GM18505 (cell line): ENCODE data around the gene FRS3.

ENCODE experiments used
- ATAC-seq: cut with Tn5 transposase; IDR thresholded peaks from one replicate; pipeline ENCODE4 v1.9.1; 2021; ENCODE audit not compliant: unreplicated experiment
- POLR2A ChIP-seq: IDR thresholded peaks from 4 replicates; pipeline ENCODE4 v1.6.1; 2011; ENCODE audit warnings: borderline replicate concordance; ENCODE audit not compliant: insufficient read depth, insufficient read length; ENCODE audit errors: extremely low read depth

FRS3 gene

DNA sequence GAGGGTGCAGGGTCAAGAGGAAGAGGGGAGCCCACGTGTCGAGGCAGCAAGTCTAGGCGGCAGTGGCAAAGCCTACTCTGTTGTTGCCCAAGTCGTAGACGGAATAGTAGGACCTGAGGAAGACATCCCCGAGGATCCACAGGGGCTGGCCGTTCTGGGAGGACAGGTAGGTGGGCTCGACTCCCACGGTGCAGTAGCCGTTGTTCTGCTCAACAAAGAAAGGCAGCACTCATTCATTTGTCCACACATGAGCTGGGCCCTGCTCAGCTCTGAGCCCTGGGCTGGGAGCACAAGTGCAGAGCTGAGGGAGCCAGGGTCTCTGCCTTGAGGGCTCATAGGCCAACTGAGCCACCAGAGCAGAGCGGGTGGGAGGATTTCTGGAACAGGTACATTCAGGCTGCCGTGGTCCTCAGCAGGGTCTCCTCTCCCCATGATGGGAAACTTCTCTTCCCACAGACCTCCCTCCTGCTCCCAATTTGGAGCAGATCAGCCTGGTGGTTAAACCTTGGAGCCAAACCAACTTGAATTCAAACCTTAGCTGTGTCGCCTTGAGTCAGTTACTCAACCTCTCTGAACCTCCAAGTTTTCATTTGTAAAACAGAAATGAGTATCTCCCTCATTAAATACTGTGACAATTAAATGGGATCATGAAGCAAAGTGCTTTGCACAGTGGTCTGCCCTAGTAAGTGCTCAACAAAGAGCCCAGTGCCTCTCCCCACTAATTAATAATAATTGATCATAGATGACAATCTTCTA, 42.7 kb downstream of the FRS3 start:
- no peak for TF ChIP-seq POLR2A
- ATAC-seq = no peak

DNA sequence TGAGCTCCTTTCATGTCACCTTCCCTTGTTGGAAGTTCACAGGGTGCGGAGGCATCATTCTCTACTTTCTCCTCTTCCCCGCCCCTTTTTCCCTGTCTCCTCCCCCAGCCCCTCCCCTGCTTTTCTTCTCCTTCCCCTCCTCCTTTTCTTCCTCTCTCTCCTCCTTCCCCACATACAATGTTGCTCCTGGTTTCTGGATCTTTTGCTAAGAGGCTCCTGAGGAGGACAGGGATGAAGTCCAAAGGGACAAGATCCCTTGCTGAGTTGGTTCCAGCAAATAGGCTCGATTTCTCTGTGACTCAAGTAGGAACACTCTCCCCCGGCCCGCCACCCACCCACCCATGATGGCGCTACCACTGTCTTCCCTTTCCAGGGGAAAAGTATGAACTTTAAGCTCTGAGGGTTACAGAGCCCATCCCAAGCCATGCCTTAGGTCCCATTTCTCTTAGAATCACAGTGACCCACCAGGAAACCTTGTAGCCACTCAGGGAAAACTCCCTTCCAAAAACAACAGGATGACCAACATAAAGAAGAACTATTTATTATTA, 43.4 kb downstream of the FRS3 start:
- no peak for TF ChIP-seq POLR2A
- ATAC-seq = no peak

DNA sequence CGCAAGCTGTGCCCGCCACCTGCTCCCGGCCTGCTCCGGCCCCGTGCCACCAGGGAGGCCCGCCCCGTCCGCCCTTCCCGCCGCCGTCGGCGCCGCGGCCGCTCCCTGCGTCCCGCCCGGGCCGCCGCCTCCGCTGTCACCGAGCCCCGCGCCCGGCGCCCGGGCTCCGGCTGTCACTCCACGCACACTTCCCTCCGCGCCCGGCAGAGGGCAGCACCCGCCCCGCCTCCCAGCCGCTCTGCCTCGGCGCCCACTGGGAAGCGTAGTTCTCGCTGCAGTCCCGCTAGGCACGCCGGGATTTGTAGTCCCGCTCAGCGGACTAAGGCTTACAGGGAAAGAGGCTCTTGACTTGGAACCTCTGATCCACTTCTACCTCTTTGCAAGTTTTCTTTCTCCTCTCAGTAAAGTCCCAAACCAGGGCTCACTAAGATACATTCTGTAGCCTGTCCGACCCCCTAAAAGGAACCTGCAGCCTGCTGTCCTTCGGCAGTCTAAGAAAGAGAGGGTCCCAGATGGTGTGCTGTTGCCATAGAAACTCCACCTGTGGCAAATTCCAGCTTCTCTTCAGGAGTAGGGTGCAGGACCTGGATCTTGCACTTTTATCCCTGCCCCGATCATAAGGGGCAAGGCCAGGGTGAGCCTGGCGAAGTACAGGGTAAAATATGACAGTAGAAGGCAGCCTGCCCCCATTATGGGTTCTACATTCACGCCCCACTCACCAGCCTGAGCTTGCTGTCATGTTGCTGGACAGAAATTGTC, 44.1 kb downstream of the FRS3 start, which contains the start of gene TFEB:
Gene TFEB, minus strand, starts transcription at position 182 of the 759 bp plus-strand sequence. CDS start 44,395 bp downstream, outside the sequence.
- ATAC-seq = peak; percentile 50
- TF ChIP-seq POLR2A = peak; percentile 39

DNA sequence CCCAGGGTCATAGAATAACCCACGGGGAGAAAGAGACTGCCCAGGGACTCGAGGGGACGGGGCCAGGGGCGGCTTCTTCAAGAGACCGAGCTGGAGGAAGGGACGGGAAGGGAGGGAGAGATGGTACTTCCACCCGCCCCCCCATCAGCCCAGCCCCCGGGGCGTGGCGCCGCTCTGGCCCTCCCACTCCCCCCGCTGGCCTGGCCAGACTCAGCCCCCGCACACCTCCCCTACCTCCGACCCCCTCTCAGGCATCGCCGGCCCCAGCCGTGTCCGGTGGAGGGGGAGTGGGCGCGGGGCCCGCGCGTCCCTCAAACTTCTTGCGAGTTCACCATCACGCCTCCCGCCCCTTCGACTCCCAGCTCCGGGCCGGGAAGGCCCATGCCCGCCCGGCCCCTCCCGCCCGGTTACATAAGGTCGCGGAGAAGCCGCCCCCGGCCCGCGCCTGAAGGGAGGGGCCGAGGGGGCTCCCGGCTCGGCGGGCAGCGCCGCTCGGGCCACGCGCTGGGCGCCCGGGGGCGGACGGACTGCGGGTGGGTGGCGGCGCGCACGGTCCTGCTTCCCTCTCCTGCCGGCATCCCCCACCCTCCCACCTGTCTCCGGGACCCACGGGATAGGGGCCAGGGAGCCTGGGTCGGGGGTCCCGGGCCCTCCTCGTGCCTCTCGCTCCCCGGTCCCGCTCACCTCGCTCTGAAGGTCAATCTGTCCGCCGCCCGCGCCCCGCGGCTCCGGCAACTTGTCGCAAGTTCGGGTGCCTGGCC, 44.9 kb downstream of the FRS3 start:
- ATAC-seq = peak; percentile 17
- TF ChIP-seq POLR2A = peak; percentile 23

DNA sequence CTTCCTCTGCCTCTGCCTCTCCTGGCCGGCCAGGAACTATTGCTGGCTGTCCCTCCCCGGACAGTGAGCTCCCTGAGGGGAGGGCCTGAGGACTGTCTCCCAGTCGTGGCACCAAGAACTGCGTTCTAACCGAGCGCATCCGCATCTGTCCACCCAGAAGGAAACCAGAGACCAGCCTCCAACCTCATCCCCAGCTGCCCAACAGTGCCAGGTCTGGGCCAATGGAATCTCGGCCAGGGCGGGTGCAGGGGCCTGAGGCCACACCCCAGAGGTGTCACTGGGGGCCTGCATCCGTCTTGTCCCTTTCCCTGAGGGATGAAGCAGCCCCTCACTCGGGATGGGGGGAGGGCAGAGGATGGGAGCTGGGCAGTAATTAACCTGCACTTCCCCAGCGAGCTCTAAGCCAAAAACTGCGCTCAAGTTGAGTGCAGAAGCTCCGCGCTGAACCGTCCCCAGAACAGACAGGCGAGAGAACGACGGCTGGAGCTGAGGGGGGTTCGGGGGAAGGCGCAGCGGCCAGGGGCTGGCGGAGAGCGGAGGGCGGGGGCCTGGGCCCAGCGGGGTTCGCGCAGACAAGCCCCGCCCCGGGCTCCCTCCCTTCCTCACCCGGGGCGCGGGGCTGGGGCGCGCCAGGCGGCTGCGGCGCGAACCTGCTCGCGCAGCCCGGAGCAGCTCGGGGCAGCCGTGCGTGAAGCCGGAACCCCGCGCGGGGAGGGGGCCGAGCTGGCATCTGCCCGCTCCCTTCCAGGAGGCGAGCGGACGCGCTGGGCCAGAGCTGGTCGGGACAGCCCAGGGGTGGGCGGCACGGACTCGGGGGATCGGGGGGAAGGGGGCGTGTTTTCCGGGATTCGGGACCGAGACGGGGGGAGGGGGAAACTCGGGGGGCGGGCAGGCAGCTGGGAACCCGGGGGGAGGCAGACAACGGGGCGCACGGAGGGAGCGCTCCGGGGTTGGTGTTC, 45.7 kb downstream of the FRS3 start:
- TF ChIP-seq POLR2A = peak; percentile 72
- peak; percentile 37 for ATAC-seq

DNA sequence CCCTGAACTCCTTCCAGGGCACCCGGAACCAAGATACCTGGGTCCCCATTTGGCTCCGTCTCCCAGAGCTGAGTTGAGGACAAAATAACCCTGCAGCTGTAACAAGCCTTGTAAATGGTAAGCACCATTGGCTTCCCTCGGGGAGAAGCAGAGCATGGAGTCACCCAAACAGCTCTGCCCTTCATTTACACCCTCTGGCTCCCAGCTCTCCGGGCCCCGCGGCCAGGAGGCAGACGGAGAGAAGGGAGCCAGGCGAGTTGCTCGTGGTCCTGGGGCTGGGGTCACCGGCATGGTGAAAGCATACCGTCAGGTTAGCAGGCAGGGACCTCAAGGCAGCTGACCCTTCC, 46.4 kb downstream of the FRS3 start:
- no peak for TF ChIP-seq POLR2A

DNA sequence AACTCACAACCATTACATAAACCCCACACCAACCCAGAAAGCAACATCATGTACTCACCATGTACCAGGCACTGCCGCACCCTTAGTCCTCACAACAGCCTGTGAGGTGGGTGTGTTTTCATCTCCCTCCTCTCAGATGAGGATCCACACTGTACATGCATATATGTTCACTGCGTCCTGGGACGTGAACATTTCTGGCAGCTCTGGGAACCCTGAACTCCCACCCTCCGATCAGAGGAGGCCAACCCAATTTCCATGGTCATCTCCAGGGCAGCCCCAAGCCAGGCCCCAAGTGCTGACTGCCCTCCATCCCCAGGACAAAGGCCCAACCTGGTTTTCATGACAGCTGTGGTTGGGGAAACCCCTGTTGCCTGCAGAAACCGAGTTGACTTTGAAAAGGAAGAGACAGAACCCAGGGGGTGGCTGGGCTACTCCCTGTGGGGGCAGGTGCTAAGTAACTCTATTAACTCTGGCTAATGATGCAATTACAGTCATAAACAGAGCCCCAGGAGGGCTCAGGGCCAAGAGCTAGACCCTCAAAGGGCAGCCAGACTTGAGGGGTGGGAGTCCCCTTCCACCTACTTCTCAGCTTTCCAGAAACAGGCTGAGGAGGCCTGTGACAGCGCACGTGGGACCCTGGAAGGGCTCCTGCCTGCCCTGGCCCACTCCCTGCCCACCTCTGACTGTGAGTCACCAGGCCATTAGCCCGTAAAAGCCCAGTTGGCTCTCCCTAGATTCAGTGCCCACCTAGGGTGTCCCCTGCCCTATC, 46.9 kb downstream of the FRS3 start:
- ATAC-seq = no peak
- TF ChIP-seq POLR2A = peak; percentile 42

More for the DNA sequence above, 46.4 kb downstream of the FRS3 start:
- ATAC-seq = no peak

DNA sequence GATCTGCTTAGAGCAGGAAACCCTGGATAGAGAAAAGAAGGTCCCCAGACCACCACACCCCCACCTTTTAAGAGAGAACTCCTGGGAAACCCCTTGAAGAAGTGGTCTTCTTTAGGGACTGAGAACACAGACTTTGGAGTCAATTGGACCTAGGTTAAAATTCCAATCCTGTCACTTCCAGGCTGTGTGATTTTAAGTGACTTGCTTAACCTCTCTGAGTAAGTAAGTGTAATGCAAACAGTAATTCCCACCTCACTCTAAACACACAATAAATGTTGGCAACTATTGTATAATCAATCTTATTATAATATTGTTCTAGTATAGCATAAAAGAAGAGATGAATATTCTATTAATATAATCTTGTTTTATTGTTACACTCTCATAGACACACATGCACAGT, 47.6 kb downstream of the FRS3 start:
- no peak for ATAC-seq
- TF ChIP-seq POLR2A = no peak

DNA sequence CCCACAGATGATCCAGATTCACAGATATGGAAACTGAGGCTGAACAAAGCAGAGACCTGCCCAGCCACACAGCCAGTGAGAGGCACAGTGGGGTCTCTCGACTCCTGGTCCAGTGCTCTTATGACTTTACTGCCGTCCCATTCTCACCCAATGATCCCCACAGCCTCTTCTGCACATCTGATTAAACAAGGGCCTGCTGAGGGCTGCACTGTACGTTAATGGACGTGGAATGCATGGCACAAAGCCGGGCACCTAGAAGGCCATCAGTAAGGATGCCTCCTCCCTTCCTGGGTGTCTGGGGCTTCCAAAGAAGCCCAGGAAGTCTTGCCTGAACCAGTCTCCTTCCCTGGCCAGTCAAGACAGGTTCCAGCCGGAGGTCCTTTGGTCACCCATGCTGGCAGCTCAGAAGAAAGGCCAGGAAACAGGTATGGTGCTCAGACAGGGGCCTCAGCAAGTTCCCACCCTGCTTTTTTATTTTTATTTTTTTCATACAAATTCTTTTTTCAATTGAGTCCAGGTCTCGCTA, 48.1 kb downstream of the FRS3 start:
- ATAC-seq = no peak

DNA sequence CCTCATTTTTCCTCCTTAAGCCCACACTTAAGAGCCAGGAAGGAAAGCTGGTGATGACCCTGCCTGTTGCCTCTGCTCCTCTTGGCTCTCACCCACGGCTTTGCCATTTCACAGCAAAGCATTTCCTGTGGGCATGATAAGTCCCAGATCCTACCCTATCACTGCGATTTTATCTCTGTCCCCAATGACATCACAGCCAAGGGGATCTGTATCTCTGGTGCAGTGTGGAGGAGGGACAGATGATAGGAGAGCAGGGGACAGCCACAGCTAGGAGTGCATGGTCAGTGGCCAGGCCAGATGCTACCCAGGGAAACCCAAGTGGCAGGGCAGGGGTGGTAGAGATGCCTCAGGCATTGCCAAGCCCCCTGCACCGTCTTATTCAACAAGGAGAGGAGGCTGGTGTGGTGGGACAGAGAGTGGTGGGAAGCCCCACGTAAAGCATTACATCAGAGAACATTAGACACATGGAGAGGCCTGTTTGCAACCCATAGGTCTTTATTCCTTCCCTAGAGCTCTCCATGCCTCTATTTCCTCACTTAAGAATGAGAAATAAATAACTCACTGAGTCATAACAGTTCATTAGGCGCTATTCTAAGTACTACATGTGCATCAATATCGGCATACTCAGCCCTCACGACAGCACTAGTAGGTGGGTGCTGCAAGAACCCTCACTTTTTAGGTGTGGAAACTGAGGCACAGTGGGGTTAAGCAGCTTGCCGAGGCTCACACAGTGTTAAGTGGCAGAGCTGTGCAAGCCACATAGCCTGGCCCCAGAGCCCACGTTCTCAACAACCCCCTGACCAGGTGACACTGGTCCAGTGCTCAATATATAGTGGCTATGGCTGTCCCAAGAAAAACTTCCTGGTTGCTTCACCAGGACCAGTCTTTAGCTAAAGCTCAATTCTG, 48.9 kb downstream of the FRS3 start:
- TF ChIP-seq POLR2A = no peak
- ATAC-seq = no peak

More for the DNA sequence above, 48.1 kb downstream of the FRS3 start:
- TF ChIP-seq POLR2A = no peak
